Keratinocyte (primary cell): ENCODE data around the gene CENPF.

Experiments
- EZH2 ChIP-seq: IDR thresholded peaks from one replicate; pipeline ENCODE4 v1.6.1; 2012; ENCODE audit warnings: inconsistent platforms, mild to moderate bottlenecking, low read length, moderate library complexity
- TF ChIP-seq, protein P1 (sequence below), 3 experiments: IDR thresholded peaks in 1 of 3; conservative IDR thresholded peaks in 1 of 3; optimal IDR thresholded peaks in 1 of 3; 2 replicates in 2 of 3; 3 replicates in 1 of 3; pipeline versions ENCODE3 to v1.5.1; 2011; ENCODE audit warnings: low read length in 3 of 3, mild to moderate bottlenecking in 3 of 3, moderate library complexity in 2 of 3, control low read depth in 1 of 3, inconsistent platforms in 1 of 3; ENCODE audit not compliant: insufficient read depth in 2 of 3; ENCODE audit errors: extremely low read depth in 1 of 3

DNA sequence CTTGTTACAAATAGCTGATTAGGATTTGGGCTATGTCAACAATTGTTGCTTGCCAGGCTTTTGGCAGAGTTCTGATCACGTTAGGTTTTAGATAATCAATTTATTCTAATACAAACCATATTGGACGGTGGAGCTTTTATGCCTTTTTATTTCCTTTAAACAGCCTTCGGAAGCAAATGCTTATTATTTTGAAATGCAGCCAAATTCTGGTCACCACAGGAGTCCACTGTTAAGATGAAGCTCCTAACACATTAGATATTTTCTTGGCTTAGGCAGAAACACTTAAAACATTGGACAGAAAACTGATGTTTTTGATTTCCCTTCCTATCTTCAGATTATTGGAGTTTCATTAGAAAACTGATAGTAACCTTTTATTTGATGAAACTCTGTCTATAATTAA is 82.9 kb downstream of the CENPF start:
- TF ChIP-seq, protein P1, sequence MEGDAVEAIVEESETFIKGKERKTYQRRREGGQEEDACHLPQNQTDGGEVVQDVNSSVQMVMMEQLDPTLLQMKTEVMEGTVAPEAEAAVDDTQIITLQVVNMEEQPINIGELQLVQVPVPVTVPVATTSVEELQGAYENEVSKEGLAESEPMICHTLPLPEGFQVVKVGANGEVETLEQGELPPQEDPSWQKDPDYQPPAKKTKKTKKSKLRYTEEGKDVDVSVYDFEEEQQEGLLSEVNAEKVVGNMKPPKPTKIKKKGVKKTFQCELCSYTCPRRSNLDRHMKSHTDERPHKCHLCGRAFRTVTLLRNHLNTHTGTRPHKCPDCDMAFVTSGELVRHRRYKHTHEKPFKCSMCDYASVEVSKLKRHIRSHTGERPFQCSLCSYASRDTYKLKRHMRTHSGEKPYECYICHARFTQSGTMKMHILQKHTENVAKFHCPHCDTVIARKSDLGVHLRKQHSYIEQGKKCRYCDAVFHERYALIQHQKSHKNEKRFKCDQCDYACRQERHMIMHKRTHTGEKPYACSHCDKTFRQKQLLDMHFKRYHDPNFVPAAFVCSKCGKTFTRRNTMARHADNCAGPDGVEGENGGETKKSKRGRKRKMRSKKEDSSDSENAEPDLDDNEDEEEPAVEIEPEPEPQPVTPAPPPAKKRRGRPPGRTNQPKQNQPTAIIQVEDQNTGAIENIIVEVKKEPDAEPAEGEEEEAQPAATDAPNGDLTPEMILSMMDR (optimal IDR thresholded peaks at IDR 0.05 in 1 of 3, IDR thresholded peaks at IDR 0.05 in 1 of 3, conservative IDR thresholded peaks at IDR 0.05 in 1 of 3; ENCODE audit: extremely low read depth in 1 of 3, insufficient read depth in 2 of 3, low read length in 3 of 3): no peak
- no peak for TF ChIP-seq EZH2
